H9 (cell line): ENCODE data around the gene NAA60. TPM values are rescaled to one million over a fixed set of nuclear protein-coding genes. Genes with fewer than 3 reads are reported as not detected.

ENCODE experiments used
- DNase-seq: peaks from one replicate; pipeline ENCODE4 v3.0.0-alpha.2; 2017
- H2AFZ ChIP-seq: one replicate; pipeline ENCODE4 v1.6.1; 2013; ENCODE audit warnings: mild to moderate bottlenecking, low read length, control low read depth, moderate library complexity
- H2AK5ac ChIP-seq: 2 replicates; pipeline ENCODE4 v1.6.1; 2013; ENCODE audit warnings: low read length, control low read depth, mixed read lengths; ENCODE audit not compliant: insufficient read length
- H2BK120ac ChIP-seq: one replicate; pipeline ENCODE4 v1.6.1; 2013; ENCODE audit warnings: low read depth, mild to moderate bottlenecking, low read length, control low read depth, inconsistent platforms; ENCODE audit not compliant: poor library complexity, severe bottlenecking
- H2BK12ac ChIP-seq: 2 replicates; pipeline ENCODE4 v1.6.1; 2013; ENCODE audit warnings: low read length, control low read depth, mixed read lengths, low read depth; ENCODE audit not compliant: insufficient read length
- H2BK15ac ChIP-seq: 2 replicates; pipeline ENCODE4 v1.6.1; 2013; ENCODE audit warnings: low read depth, low read length, control low read depth
- H2BK20ac ChIP-seq: one replicate; pipeline ENCODE4 v1.6.1; 2013; ENCODE audit warnings: low read depth, mild to moderate bottlenecking, low read length, control low read depth, inconsistent platforms; ENCODE audit not compliant: poor library complexity, severe bottlenecking
- H2BK5ac ChIP-seq: 2 replicates; pipeline ENCODE4 v1.6.1; 2013; ENCODE audit warnings: low read length, control low read depth, mixed read lengths; ENCODE audit not compliant: insufficient read length
- H3K14ac ChIP-seq: 2 replicates; pipeline ENCODE4 v1.6.1; 2013; ENCODE audit warnings: low read length, control low read depth; ENCODE audit not compliant: insufficient read depth
- H3K18ac ChIP-seq: 2 replicates; pipeline ENCODE4 v1.6.1; 2013; ENCODE audit warnings: low read depth, mild to moderate bottlenecking, mixed read lengths, low read length, control low read depth; ENCODE audit not compliant: insufficient read length
- H3K23ac ChIP-seq: 2 replicates; pipeline ENCODE4 v1.6.1; 2013; ENCODE audit warnings: low read length, control low read depth, mixed read lengths, low read depth; ENCODE audit not compliant: insufficient read length
- H3K23me2 ChIP-seq: 2 replicates; pipeline ENCODE4 v1.6.1; 2013; ENCODE audit warnings: low read depth, mild to moderate bottlenecking, mixed read lengths, low read length, control low read depth; ENCODE audit not compliant: insufficient read length, poor library complexity, severe bottlenecking
- H3K27ac ChIP-seq: 2 replicates; pipeline ENCODE4 v1.5.1; 2013; ENCODE audit warnings: low read length, control low read depth, mixed read lengths, low read depth; ENCODE audit not compliant: insufficient read length
- H3K27me3 ChIP-seq: 2 replicates; pipeline ENCODE4 v1.6.1; 2013; ENCODE audit warnings: low read length, control low read depth, inconsistent platforms; ENCODE audit not compliant: insufficient read depth
- H3K4ac ChIP-seq: 2 replicates; pipeline ENCODE4 v1.6.1; 2013; ENCODE audit warnings: low read depth, mild to moderate bottlenecking, control low read depth, inconsistent platforms, low read length, moderate library complexity
- H3K4me1 ChIP-seq: 2 replicates; pipeline ENCODE4 v1.6.1; 2013; ENCODE audit warnings: low read length, control low read depth, inconsistent platforms; ENCODE audit not compliant: insufficient read depth
- H3K4me2 ChIP-seq: 2 replicates; pipeline ENCODE4 v1.6.1; 2013; ENCODE audit warnings: low read length, control low read depth, mixed read lengths; ENCODE audit not compliant: insufficient read length, insufficient read depth
- H3K56ac ChIP-seq: 2 replicates; pipeline ENCODE4 v1.6.1; 2013; ENCODE audit warnings: low read depth, mild to moderate bottlenecking, mixed read lengths, low read length, control low read depth; ENCODE audit not compliant: insufficient read length
- H3K79me1 ChIP-seq: 2 replicates; pipeline ENCODE4 v1.6.1; 2013; ENCODE audit warnings: low read depth, mild to moderate bottlenecking, moderate library complexity, low read length, control low read depth, inconsistent platforms; ENCODE audit not compliant: insufficient read depth, poor library complexity, severe bottlenecking
- H3K79me2 ChIP-seq: 2 replicates; pipeline ENCODE4 v1.6.1; 2013; ENCODE audit warnings: low read length, control low read depth, inconsistent platforms; ENCODE audit not compliant: insufficient read depth
- H3K9ac ChIP-seq: 2 replicates; pipeline ENCODE4 v1.6.1; 2013; ENCODE audit warnings: low read length, control low read depth, mixed read lengths; ENCODE audit not compliant: insufficient read length; ENCODE audit errors: extremely low read depth
- H3K9me3 ChIP-seq: one replicate; pipeline ENCODE4 v1.6.1; 2013; ENCODE audit warnings: low read depth, low read length, inconsistent platforms; ENCODE audit not compliant: control insufficient read depth
- H3T11ph ChIP-seq: one replicate; pipeline ENCODE4 v1.6.1; 2013; ENCODE audit warnings: mild to moderate bottlenecking, low read length, control low read depth, inconsistent platforms
- H4K20me1 ChIP-seq: one replicate; pipeline ENCODE4 v1.6.1; 2013; ENCODE audit not compliant: control insufficient read depth, insufficient read length, insufficient read depth
- H4K5ac ChIP-seq: 2 replicates; pipeline ENCODE4 v1.6.1; 2013; ENCODE audit warnings: low read depth, mild to moderate bottlenecking, mixed read lengths, low read length, control low read depth; ENCODE audit not compliant: insufficient read length
- H4K8ac ChIP-seq: replicated peaks from 2 replicates; pipeline ENCODE4 v1.6.1; 2013; ENCODE audit warnings: low read length, control low read depth, mixed read lengths, low read depth; ENCODE audit not compliant: insufficient read length
- H4K91ac ChIP-seq: 2 replicates; pipeline ENCODE4 v1.6.1; 2013; ENCODE audit warnings: low read depth, mild to moderate bottlenecking, moderate library complexity, mixed read lengths, low read length, control low read depth; ENCODE audit not compliant: insufficient read length
- H3K27ac Mint-ChIP-seq, 3 experiments: 2 replicates in 2 of 3; 3 replicates in 1 of 3; pipeline ENCODE4 v1.8.0; 2020 to 2021; ENCODE audit warnings: mixed read lengths in 3 of 3, mild to moderate bottlenecking in 1 of 3, moderate library complexity in 1 of 3
- H3K27me3 Mint-ChIP-seq: 2 replicates; pipeline ENCODE4 v1.8.0; 2021; ENCODE audit warnings: low read depth, mild to moderate bottlenecking, moderate library complexity, mixed read lengths
- H3K36me3 Mint-ChIP-seq, 3 experiments: 2 replicates in 2 of 3; 3 replicates in 1 of 3; pipeline ENCODE4 v1.8.0; 2020 to 2021; ENCODE audit warnings: low read depth in 3 of 3, mixed read lengths in 3 of 3; ENCODE audit not compliant: insufficient read depth in 1 of 3
- H3K4me1 Mint-ChIP-seq, 2 experiments: 2 replicates each; pipeline ENCODE4 v1.8.0; 2020; ENCODE audit warnings: mixed read lengths in 2 of 2
- H3K4me3 Mint-ChIP-seq, 2 experiments: 2 replicates in 1 of 2; 3 replicates in 1 of 2; pipeline ENCODE4 v1.8.0; 2020 to 2021; ENCODE audit warnings: mild to moderate bottlenecking in 2 of 2, mixed read lengths in 2 of 2, moderate library complexity in 1 of 2
- H3K9me3 Mint-ChIP-seq, 2 experiments: 2 replicates in 1 of 2; 3 replicates in 1 of 2; pipeline ENCODE4 v1.8.0; 2020; ENCODE audit warnings: mild to moderate bottlenecking in 2 of 2, mixed read lengths in 2 of 2, moderate library complexity in 1 of 2
- CTCF ChIP-seq: fragments of 200-600 bp; sonication (generic); conservative IDR thresholded peaks from 3 replicates; pipeline ENCODE4 v1.8.0; 2021; ENCODE audit warnings: antibody characterized with exemption, mild to moderate bottlenecking
- WGBS: extraction: QIAGEN DNeasy Blood & Tissue Kit; methylation state at CpG from one replicate; pipeline ENCODE4 v1.1.7; 2013; ENCODE audit warnings: missing lambda C conversion rate, low lambda C conversion rate, mixed read lengths; ENCODE audit not compliant: insufficient read length; ENCODE audit errors: extremely low coverage; 5-methylcytosine and 5-hydroxymethylcytosine counted together
- total RNA-seq: library from RNA; stranded (reverse); gene quantifications from 2 replicates; pipeline ENCODE4 v1.2.1, GENCODE V29; 2021

The NAA60 gene
- total RNA-seq, 1 experiment from 2014 or later: 49.3 TPM

- Histone ChIP-seq H3K14ac (no peak overlapping the region), H3K79me1 (no peaks in the 10 kb centered on the region), H4K5ac (no peak overlapping the region), H2AK5ac (no peak overlapping the region), H3K23me2 (no peaks in the 10 kb centered on the region), H3K56ac (no peak overlapping the region), H3K4me1 (no peaks in the 10 kb centered on the region), H2BK15ac (no peak overlapping the region), H3K27ac (no peak overlapping the region), H2BK5ac (no peak overlapping the region), H4K20me1 (no peaks in the 10 kb centered on the region), H3K9me3 (no peaks in the 10 kb centered on the region), H3K79me2 (no peaks in the 10 kb centered on the region), H3K27me3 (no peaks in the 10 kb centered on the region), H3K4ac (no peak overlapping the region), H2AFZ (no peak overlapping the region), H4K8ac (no peak overlapping the region), H2BK20ac (no peak overlapping the region), H3K9ac (no peak overlapping the region), H3K4me2 (no peak overlapping the region), H2BK12ac (no peak overlapping the region), H3K23ac (no peak overlapping the region), H3K18ac (no peak overlapping the region), H4K91ac (no peak overlapping the region), H2BK120ac (no peak overlapping the region), H3T11ph (no peak overlapping the region)
- no peak for TF ChIP-seq CTCF
- H3K9me3 Mint-ChIP-seq: no peaks in the 10 kb centered on the region
- no peaks in the 10 kb centered on the region for H3K4me1 Mint-ChIP-seq
- no peaks in the 10 kb centered on the region; the same call in 1 of the 2 replicates for H3K27me3 Mint-ChIP-seq
- H3K27ac Mint-ChIP-seq: peak overlapping the region in 2 of 3 experiments; percentile 40 to 87; a peak in 2 of 7 replicates
- no peak for DNase-seq
- H3K36me3 Mint-ChIP-seq: peaks cover 17 to 40% (median 28%) of the 10 kb centered on the region in 3 experiments; a peak in 6 of 7 replicates
- WGBS: no CpG with 5 or more reads among the region's 24 CpGs
- no peak overlapping the region for H3K4me3 Mint-ChIP-seq
Observed at GRCh38 chr16:3487521-3488410, 44.3 kb downstream of the NAA60 start.
